KBM-7 (cell line): ENCODE measurements around the gene GRIK3.
A peak's percentile ranks its signal among the peaks of the same experiment; 100 is the strongest.

Experiments used
- DNase-seq: peaks from one replicate; pipeline ENCODE4 v3.0.0-alpha.2; 2015
- in situ Hi-C: fragments of 300-500 bp; cut with MboI; formaldehyde crosslinking; loops from 2 replicates; pipeline ENCODE4 v1.14.3; 2020; ENCODE audit warnings: low sequenced_read_pairs, low pct_unique_long_range_greater_than_20kb, mixed read lengths

Gene GRIK3

DNA sequence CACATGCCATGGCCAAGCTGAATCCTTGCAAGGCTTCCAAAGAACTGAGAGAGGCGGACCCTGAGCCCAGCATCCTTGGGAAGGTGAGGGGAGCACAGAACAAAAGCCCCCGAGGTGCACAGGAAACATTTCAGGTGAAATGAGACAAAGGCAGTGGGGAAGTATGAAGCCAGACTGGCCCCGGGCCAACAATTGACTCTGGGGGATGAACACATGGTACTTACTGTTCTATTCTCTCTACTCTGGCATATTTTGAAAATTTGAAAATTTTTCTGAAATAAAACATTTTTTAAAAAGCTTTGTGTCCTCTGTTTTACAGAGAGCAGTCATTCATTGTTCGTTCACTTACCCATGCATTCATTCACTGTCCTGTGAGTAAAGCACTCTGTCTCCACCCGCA, 77.7 kb downstream of the GRIK3 start:
- in situ Hi-C loops = no loop called here
- no peak for DNase-seq

DNA sequence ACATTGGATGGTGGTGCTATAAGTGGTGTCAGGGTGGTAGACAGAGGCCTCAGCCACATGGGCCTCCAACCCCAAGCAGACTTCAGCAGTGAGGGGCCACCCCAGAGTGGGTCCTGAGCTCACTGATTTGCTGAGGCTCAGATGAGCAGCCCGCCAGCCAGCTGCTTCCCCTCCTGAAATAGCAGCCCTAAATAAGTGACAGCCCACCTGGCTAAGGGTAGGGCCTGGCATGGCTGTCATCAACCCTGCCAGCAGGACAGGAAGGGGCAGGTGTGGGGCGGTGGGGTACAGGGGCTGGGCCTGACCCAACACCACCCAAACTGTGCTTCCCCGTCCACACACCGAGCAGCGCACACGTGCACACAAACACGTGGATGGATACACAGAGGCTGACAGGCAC, 79.3 kb downstream of the GRIK3 start:
- in situ Hi-C loops = no loop called here
- no peak for DNase-seq

DNA sequence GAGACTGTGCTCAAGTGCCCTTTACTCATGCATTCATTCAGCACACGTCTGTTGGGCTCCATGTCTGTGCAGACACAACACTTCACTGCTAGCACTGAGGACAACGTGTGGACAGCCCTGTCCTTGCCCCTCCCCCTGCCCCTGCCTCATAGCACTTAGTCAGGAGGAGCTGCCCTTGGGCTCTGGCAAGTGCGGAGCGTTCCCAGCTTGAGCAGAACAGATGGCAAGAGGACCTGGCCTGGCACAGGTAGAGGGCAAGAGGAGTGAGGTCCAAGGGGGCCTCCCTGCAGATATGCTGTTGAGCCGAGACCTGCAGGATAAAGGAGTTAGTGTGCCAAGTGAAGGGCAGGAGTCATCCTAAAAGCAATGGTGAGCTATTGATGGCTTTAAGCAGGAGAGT, 81.3 kb downstream of the GRIK3 start:
- in situ Hi-C loops = no loop called here
- DNase-seq = no peak

DNA sequence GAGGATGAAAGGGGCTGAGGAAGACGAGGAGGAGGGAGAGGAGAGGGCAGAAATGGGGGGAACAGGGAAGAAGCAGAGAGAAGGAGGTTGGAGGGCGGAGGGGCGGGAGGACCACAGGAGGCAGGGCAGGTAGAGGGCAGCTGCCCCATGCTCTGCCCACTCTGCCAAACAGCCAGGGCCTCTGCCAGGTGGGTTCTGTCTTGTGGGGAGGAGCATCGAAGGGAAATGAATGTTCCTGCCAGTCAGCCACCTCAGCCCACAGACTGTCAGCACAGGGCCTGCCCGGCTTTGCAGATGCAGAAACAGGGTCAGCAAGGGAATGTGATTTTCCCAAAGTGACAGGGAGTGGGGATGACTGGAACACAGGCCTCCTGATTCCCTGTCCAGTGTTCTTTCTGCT, 82.6 kb downstream of the GRIK3 start:
- in situ Hi-C loops = no loop called here
- DNase-seq = no peak

DNA sequence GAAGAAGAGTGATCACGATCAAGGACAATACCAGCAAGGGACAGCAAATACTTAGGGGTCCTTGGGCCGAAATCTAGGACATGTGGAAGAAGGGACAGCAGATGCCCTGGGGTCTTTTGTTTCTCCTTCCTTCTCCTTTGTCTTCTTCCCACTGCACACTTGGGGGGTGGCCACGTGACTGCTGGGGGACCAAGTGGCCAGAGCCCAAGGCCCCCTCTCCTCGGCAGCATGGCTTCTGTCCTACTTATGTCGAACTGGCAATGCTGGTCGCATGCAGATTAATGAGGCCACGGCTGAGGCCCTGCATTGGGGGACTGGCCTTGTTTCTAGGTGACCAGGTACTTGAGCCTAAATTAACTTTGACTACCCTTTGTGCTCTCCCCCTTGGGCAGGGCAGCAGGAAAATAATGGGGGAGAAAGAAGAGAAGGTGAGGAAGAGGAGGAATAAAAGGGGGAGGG, 83.0 kb downstream of the GRIK3 start:
- in situ Hi-C loops = no loop called here

DNA sequence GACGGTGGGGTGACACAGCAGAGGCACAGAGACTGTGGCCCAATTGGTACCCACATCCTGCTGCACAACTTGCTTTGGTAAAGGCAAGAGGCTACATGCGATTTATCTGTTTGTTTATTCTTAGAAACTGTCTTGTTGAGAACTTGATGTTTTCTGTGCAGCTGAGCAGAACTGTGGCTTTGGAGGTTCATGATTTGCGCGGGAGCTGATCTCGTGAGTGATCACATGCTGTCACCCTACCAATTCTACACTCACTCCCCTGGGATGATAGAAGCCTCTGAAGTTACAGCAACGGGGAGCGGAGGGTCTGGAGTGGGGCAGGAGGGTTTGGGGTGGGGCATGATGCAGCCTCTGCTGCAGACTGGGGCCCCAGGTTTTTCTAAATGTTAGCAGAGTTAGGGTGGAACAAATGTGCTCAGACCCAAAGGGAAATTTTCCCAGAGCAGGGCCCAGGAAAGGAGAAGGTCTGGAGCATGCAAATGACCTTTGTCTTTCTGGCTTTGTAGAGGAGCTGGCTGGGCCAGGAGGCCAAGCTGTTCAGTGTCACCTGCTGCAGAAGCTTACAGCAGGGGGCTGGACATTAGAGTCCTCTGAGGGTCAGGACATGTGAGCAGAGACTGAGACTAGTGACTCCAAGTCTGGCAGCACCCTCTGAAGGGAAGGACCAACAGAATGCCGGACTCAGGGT, 83.6 kb downstream of the GRIK3 start:
- in situ Hi-C loops = no loop called here
- DNase-seq = no peak

More for the DNA sequence above, 83.0 kb downstream of the GRIK3 start:
- DNase-seq = no peak

DNA sequence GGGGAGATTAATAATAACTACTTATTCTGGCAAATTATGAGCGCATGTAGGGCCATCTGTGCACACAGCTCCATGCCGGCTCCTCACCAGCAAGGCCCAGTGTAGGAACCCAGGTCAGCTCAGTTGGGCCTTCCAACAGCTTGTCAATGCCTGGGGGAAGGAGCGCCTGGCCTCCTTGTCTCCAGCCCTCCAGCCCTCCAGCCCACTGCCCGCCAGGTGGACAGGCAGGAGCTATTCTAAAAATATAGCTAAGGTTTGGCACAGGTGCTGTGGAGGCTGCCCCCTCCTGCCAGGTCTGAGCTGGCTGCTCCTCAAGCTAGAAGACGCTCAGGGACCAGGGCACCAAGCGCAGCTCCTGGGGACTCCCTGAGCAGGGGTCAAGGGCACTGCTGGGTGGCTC, 85.7 kb downstream of the GRIK3 start:
- in situ Hi-C loops = no loop called here
- no peak for DNase-seq

DNA sequence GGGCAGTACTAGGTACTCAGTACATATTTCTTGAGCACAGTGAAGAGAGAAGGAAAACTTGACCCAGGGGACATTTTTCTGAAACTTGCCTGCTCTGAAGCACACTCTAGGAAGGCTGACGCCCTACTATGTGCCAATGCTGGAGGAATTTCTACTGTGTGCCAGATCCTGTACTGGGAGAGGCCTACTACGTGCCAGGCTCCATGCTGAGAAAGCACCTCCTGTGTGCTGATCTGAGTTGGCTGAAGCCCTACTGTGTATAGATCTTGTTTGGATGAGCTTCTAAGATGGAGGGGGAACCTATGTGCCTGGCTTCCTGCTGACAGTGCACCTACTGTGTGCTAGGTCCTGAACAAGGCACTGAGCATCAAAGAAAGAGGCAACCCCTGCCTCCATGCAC, 86.2 kb downstream of the GRIK3 start:
- in situ Hi-C loops = no loop called here
- DNase-seq = no peak

DNA sequence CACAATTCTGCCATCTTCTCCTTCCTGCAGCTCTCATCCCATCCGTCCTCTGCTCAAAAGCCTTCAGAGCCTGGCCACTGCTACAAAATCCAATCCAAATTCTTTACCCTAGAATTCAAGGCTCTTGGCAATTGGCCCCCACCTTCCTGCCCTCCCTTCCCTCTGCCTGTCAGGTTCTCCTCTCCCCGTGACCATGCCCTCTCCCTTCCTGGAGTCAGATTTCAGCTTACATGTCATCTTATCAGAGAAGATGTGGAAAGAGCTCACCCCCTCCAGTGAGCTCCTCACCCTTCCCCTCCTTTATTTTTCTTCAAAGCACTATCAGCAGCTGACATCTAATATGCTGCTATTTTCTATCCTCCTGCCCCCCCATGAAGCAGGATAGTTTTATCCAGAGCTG, 86.9 kb downstream of the GRIK3 start:
- no peak for DNase-seq
- in situ Hi-C loops = no loop called here

DNA sequence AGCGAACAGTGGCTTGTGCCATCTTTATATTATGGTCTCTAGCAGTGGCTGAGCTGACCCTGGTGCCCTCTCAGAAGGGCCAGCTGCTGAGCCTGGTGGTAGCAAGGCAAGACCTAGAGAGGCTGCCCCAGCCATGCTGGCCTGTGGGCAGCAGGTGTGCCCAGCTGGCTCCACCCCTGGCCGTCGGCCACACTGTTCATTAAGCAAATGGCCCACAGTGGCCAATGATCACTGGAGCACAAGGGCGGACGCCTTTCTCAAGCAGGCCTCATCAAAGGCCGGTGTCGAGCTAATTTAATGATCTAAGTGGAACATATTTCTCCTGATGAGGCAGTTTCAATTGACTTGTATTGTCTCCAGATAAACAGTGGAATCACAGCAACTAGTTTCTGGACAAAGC, 89.4 kb downstream of the GRIK3 start:
- in situ Hi-C loops = no loop called here
- no peak for DNase-seq

DNA sequence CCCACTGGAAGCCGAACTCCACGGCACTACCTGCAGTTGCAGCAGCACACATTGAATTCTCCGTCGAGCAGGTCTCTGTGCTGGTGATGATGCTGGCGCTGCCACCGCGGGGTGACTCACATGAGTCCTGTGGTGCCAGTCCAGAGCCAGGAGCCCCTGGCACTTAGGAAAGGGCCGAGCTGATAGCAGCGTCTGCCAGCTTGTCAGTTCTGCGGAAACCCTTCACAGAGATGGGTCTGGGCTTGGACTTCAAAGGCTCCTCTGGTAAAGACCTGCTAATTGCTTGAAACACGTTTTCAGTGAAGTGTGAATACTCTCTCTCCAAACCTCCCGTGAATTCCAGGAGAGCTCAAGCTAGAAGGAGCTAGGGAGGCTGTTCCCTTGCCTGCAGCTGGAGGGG, 92.2 kb downstream of the GRIK3 start:
- DNase-seq = no peak
- in situ Hi-C loops = no loop called here

DNA sequence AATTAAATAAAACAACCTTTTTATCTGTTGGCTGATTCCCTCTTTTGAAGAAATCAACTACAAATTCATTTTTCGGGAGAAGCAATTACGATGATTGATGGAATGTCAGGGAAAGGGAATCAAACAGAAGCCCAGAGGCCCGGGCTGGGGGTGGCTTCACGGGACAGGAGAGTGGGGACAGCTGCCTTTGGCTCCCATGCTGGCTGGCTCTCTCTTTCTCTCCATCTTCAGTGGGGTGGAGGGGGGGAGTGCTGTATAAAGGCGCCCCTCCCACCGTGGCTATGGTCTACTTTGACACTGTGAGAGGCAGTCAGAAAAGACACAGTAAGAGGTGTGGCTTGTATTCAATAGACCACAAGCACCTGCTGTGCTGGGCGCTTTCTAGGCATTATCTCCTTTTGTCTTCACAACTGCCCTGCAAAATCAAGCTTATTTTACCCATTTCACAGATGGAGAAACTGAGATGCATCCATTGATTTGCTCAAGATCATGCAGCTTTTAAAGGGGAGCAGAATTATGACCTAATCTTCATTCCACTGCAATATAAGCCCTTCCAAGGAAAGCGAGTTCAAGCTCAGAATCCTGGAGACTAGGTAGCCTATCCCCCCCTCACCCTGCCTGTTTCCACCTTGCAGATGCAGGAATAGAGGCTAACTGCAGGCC, 92.9 kb downstream of the GRIK3 start:
- in situ Hi-C loops = no loop called here
- no peak for DNase-seq

DNA sequence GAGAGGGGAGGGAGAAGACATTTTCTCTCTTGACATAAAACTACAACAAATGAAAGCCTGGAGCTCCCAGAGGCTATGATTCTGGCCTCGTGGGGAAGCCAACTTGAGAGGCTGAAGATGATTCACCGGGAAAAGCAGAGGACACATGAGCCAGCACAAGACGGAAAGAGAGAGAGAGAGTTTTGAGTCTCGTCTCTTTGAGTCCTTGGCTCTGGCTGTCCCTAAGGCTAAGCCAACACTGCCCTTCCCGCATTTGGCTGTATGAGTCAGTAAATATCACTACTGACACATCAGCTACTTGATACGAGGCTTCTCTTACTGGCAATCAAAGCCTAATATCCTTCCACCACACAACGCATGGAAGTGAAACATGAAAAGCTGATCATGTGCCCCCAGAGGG, 95.5 kb downstream of the GRIK3 start:
- in situ Hi-C loops = no loop called here
- no peak for DNase-seq

DNA sequence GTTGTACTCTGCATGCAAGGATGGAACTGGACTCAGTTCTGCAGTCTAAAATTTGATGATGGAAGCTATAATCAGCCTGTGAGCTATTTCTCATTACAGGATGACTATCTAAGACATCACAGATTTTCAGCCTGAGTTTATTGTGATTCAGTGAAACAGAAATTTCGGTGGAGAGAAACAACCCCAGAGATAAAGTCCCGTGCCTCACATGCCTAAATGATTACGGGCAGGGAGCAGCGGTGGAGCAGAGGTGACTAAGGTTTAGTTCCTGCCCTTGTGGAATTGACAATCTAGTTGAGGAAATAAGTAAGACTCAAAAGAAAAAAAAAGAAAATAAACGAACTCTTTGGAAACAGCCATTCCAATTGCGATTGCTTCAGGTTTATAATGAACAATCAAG, 96.9 kb downstream of the GRIK3 start:
- no peak for DNase-seq
- in situ Hi-C loops = no loop called here

DNA sequence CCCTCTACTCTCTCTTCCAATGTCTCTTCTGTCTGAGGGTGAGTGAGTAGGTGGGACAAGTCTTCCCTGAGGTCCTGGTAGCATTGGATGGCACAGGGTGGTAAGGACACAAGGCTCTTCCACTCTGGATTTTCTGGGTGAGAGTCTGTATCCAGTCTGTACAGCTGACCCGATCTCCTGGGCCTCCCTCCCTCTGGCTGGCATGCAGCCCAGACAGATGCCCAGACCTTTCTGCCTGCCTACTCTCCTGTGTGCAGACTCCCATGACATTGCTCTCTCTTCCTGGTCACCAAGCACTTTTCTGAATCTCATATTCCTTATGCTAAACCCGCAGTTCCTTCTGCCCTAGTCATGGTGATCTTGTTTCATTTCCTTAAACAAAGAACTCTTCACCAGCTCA, 100.3 kb downstream of the GRIK3 start:
- in situ Hi-C loops = no loop called here
- DNase-seq = no peak

DNA sequence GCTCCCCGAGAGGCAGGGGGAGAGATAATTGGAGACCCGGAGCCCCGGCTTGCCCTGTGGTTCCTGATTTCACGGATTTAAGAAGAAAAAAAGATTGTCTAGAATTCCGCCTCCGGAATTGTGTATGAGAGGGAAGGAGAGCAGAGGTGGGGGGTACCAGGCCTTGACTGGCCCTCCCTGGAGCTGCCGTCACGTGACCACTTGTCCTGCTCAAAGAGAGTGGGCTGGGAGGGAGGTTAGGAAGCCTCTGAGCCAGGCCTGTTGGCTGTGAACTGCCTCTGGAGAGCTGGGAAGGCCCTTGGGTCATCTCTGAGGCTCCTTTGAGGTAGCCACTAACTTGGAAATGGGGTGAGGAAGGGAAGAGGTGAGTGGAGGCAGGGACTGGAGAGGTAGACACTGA, 106.5 kb downstream of the GRIK3 start:
- DNase-seq = no peak
- in situ Hi-C loops = no loop called here

DNA sequence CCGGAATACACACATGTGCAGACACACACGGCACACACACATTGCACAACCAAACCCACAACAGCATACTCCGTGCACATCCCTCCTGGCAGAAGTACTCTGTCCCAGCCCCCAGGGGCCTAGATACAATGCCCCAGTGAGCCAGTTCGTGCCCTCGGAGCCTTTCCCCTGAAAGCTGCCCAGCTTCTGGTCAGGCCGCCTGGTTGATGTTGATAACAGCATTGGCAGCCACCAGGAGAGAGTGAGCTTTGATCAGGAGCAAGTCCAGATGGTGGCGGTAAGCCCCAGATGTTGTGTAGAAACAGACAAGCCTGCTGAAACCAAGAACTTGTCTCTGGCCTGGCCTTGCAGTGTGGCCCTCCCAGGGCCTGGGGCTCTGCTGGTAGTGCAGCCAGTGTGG, 109.1 kb downstream of the GRIK3 start:
- DNase-seq = no peak
- in situ Hi-C loops = no loop called here

DNA sequence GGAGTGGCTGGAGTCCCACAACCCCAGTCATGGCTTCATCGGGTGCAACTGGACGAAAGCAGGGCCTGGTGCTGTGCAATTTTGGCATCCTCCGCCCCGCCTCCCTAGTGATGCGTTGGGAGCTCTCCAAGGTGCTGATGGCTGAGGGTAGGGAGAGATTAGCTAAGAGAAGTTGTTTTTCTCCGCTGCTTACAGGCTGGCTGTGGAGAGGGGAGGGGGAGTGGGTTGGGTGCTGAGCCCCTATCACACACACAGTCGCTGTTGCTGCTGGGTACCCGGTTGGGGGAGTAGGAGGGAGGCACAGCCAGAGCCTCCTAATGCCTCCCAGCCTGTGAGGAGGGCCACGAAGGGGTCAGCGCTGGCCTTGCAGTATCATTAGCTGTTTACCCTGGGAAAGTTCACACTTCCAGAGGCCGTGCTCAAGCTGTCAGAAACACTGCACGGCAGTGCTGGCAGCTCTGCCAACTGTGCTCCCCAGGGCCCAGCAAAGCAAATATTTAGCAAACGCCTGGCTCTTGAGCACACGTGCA, 110.0 kb downstream of the GRIK3 start:
- DNase-seq = peak; percentile 58
- in situ Hi-C loops = no loop called here

DNA sequence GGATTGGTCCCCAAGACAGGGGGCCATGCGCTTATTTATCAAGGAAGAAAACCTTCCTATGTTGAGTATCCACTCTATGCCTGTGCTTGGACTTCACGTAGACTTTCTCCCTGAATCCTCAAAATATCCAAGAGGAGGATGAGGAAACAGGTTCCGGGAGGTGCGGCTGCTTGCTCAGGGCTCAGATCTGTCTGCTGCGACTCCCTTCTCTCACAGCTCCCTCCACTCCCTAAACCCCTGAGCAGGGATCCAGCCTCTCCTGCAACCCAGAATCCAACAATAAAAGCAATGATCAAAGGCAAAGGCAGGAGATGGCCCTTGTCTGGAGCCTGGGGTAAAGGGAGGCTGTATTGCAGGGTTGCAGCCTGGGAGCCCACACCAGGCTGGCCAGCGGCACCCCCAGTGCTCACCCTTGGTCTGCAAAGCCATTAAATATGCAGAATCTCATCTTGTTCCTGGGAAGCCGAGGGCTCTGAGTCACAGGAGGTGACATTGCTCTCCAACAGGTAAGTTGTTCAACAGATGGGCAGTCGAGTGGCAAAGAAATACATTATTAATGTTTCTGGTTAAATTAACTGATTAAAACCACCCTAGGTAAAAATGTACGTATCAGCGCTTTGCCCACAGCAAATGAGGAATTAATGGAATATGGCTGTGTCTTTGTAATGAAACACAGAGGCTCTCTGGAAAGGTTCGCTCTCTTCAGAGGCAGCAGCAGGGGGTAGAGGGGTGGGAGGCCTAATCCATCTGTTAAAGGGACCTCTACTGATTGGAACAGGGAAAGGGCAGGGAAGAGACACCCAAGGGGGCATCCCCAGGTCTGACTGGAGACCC, 111.5 kb downstream of the GRIK3 start:
- in situ Hi-C loops = no loop called here
- no peak for DNase-seq

DNA sequence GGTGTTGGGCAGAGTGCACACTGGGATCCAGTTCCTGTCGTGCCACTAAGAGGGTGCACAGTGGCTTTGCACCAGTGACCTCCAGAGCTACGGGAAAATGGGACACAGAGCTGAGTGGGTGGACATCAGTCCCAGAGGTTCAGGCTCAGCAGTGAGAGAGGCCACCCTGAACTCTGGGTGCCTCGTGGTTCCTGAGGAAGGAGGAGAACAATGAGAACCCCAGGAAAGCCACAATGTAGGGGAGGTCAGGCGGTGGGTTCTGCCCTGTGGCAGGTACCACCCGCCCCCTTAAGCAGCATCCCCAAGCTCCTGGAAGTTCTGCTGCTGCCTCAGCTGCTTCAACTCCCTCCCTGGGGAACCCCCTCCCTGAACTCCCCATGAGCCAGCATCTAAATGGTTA, 112.2 kb downstream of the GRIK3 start:
- no peak for DNase-seq
- in situ Hi-C loops = no loop called here
